Islet precursor cell (in vitro differentiated cells): ENCODE measurements around the gene GNG13.
"Not testable (repeated sequence)": the region's sequence is repeated elsewhere in the genome, so short reads cannot be mapped to it uniquely, and the experiment has no call there.

Source experiments
- DNase-seq: peaks from one replicate; pipeline ENCODE4 v3.0.0-alpha.2; 2018

The GNG13 gene

DNA sequence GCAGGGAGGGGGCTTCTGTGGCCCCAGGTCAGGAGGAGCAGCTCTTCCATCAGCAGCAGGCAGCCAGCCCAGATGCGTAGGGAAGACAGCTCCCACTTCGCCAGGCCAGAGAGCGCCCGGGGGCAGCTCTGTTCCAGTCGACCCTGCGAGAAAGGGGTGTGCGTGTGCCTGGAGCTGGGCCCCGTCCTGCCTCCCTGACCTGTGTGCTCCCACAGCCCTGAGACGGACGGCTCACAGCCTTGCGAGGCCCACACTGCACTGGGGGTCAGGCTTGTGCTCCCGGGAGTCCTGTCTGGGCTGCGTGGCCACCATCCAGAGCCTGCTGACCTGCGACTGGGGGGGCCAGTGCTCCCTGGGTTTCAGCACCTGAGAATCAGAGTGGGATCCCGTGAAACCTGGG is 40.5 kb downstream of the GNG13 start:
- DNase-seq: no peak

DNA sequence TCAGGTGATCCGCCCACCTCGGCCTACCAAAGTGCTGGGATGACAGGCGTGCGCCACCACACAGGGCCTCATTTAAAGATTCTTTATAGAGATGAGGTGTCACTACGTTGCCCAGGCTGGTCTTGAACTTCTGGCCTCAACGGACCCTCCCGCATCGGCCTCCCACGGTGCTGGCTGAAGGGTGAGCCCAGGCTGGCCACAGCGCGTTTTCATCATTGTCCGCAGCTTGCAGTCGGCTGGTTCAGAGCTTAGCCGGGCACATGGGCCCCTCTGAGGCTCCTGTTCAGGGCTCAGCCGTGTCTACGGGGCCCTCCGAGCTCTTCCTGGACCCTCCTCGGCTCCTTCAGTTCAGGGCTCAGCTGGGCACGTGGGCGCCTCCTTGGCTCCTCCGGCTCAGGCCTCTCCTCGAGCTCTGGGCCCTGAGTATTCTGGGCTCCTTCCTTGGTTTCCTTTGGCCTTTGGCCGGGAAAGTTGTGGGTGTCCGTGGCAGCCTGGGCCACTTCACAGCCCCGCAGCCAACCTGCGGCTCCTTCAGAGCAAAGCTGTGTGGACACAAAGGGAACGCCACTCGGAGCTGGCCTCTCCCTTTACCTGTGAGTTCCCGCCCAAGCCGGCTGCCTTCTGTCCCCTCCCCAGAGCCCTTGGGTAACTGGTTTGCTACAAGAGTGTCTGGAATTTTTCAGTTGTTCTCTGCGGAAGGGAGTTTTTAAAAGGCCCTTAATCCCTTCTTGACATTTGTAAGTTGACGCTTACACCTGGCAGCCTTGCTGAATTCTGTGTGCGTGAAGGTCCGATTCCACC is 41.2 kb downstream of the GNG13 start:
- peak; percentile 65 for DNase-seq

DNA sequence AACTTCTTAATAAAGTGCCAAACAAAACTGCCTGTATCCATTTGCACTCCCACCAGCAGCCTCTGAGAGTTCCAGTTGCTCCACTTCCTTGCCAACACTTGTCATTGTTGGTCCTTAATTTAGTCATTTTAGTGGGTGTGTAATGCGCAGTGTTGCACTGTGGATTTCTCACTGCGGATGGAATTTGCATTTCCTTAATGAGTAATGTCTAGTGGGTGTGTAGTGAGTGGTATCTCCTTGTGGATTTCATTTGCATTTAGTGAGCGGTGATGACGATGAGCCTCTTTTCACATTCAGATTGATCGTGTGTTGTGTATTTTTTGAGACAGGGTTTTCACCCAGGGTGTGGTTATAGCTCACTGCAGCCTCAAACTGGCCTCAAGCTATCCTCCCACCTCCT is 44.1 kb downstream of the GNG13 start:
- no peak for DNase-seq

DNA sequence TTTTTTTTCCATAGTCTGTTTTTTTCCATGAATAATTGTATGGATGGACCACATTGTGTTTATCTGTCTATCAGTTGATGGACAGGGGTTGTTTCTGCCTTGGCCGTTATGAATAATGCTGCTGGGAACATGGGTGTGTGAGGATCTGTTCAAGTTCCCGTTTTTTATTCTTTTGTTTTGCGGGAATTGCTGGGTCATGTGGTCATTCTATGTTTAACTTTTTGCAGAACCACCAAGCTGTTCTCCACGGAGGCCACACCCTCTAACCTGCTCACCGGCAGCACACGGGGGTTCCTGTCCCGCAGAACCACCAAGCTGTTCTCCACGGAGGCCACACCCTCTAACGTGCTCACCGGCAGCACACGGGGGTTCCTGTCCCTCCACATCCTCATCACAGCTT is 45.9 kb downstream of the GNG13 start:
- no peak for DNase-seq

DNA sequence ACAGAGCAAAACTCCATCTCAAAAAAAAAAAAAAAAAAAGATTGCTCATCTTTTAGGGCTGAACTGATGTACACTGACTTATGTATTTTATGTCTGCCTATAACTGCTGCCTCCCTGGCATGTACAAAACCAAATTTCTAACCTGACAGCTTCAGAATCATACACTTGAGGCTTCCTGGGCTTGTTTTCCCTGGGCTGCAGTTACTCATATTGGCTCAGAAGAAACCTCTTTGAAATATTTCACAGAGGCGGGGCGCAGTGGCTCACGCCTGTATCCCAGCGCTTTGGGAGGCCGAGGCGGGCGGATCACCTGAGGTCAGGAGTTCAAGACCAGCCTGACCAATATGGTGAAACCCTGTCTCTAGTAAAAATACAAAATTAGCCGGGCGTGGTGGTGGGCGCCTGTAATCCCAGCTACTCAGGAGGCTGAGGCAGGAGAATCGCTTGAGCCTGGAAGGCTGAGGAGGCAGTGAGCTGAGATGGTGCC is 46.4 kb downstream of the GNG13 start:
- not testable (repeated sequence) for DNase-seq

DNA sequence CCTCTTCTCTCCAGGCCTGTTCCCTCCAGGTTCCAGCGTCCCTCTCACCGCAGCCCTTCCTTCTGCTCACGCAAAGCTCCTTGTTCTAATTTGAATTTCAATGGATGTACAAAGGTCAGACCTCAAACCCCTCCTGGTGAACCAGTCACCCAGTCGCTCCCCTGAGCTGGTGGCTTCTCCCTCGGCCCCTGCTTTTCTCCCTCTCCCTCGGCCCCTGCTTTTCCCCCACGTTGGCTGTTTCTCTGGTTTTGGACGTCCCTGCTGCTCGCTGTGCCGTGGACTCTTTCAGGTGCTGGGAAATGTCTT is 48.6 kb downstream of the GNG13 start:
- no peak for DNase-seq

DNA sequence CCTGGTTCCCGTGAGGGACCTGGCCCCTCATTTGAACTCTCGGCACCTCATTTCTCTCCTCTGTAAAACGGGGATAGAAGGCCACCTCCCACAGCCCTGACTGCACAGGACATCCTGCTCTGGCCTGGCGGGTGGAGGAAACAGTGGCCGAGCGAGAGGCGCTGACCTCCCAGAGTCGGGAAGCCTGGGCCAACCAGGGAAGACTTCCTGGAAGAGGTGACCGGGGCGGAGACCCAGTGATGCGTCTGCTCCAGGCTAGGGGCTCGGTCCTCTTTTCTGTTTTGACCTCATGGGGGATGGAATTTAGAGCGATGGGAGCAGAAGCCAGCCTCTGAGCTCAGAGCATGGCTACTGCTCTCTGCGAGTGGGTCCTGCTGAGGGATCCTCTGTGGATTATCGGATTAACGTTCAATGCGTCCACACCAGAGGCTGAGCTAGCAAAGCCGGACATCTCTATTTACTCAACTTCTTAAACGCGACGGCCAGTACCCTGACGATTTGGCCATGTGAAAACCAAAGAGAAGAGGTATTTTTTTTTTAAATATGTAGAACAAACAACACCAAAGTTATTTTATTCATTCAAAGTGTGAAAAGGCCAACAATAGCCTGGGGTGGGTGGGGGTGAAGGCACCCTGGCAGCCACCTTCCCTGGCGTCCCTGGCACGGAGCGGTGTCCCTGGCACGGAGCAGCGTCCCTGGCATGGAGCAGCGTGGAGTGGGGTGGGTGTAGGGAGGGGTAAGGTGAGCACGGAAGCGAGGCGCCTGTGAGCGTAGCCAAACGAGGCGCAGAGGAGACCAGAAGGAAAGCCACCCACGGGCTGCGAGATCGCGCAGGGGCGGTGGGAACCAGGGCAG is 49.2 kb downstream of the GNG13 start:
- DNase-seq: no peak

DNA sequence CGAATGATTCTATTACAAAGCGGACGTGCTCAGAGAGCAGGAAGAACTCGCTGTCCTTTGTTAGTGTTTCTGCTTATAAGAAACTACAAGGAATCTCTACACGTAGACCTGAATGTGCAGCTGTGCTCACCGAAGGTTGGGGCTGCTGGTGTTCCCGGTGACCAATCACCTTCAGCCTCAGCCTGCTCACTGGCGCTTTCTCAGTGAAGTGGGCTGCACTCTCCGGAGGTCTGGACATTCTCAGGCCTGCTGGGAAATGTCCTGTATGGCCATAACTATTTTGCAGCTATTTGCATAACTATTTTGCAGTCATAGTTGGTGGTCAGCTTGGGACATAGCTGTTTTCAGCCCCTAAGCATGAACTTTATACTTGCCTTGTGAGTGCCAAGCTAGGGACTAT is 50.0 kb downstream of the GNG13 start:
- no peak for DNase-seq

DNA sequence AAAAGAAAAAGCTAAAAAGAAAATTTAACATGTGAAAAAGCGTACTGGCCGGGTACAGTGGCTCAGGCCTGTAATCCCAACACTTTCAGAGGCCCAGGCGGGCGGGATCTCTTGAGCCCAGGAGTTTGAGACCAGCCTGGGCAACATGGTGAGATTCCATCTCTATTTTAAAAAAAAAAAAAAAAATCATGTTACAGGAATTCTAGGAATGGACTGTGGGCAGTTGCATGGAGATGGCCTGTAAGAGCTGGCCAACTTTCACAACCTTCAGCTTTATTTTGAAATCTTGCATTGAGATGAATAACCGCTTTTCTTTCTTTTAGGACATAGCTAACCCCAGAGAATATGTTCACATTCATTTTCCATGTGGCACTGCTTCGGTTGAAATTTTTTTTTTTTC is 51.5 kb downstream of the GNG13 start:
- no peak for DNase-seq
